BLaER1 treated with 17β-estradiol and CSF1 and Interleukin-3, amounts not matched to agents 10 nM and 100 nM (cell line): ENCODE results near the gene MPO.

Source experiments
- H3K27ac ChIP-seq, 11 experiments: shearing (Covaris generic); formaldehyde crosslinking; 2 replicates each; pipeline ENCODE4 v1.8.1; 2022
- H3K27me3 ChIP-seq, 11 experiments: shearing (Covaris generic); formaldehyde crosslinking; 2 replicates each; pipeline ENCODE4 v1.8.1; 2022
- H3K36me3 ChIP-seq, 11 experiments: shearing (Covaris generic); formaldehyde crosslinking; 2 replicates each; pipeline ENCODE4 v1.8.1; 2022
- H3K4me1 ChIP-seq, 10 experiments: shearing (Covaris generic); formaldehyde crosslinking; 2 replicates each; pipeline ENCODE4 v1.8.1; 2022
- H3K4me2 ChIP-seq, 11 experiments: shearing (Covaris generic); formaldehyde crosslinking; 2 replicates each; pipeline ENCODE4 v1.8.1; 2022
- H3K4me3 ChIP-seq, 10 experiments: shearing (Covaris generic); formaldehyde crosslinking; 2 replicates each; pipeline ENCODE4 v1.8.1; 2022
- H3K9ac ChIP-seq, 11 experiments: shearing (Covaris generic); formaldehyde crosslinking; 2 replicates each; pipeline ENCODE4 v1.8.1; 2022
- H3K9me3 ChIP-seq, 11 experiments: shearing (Covaris generic); formaldehyde crosslinking; replicated peaks in 1 of 11; 2 replicates each; pipeline ENCODE4 v1.8.1; 2022
- H4K20me1 ChIP-seq, 11 experiments: shearing (Covaris generic); formaldehyde crosslinking; 2 replicates each; pipeline ENCODE4 v1.8.1; 2022
- Cebpa-rat ChIP-seq, 11 experiments: shearing (Covaris generic); IDR thresholded peaks; 2 replicates each; pipeline ENCODE4 v1.8.1; 2022

The MPO gene

GRCh38 chr17:58322581-58323185 is 41.9 kb upstream of the MPO start:
- Histone ChIP-seq H3K36me3 (peaks cover 0 to 59% (median 30%) of the 10 kb centered on the region in 11 experiments; a peak in 17 of 22 replicates), H4K20me1 (peaks cover 5 to 69% (median 25%) of the 10 kb centered on the region in 11 experiments; a peak in 20 of 22 replicates), H3K9ac (peak overlapping the region in 1 of 11 experiments; percentile 99; a peak in 1 of 22 replicates), H3K4me1 (peaks cover 42 to 79% (median 72%) of the 10 kb centered on the region in 10 experiments), H3K4me2 (peak overlapping the region in 6 of 11 experiments; percentile 97 to 100 (median 99); a peak in 7 of 22 replicates), H3K27ac (peak overlapping the region in 2 of 11 experiments; percentile 5 to 32; a peak in 1 of 22 replicates), H3K9me3 (no peaks in the 10 kb centered on the region), H3K4me3 (no peak overlapping the region), H3K27me3 (peaks cover 0 to 23% (median 11%) of the 10 kb centered on the region in 11 experiments; a peak in 10 of 22 replicates)
- no peak for TF ChIP-seq Cebpa-rat (IDR thresholded peaks at IDR 0.05)

- Histone ChIP-seq H3K27me3 (peaks cover 0 to 23% (median 11%) of the 10 kb centered on the region in 11 experiments; a peak in 10 of 22 replicates), H3K4me1 (peaks cover 40 to 79% (median 72%) of the 10 kb centered on the region in 10 experiments), H3K4me3 (no peak overlapping the region), H3K27ac (no peak overlapping the region; a peak in 1 of 22 replicates), H3K9ac (peak overlapping the region in 1 of 11 experiments; percentile 7; a peak in 1 of 22 replicates), H4K20me1 (peaks cover 0 to 60% (median 23%) of the 10 kb centered on the region in 11 experiments; a peak in 16 of 22 replicates), H3K9me3 (no peaks in the 10 kb centered on the region), H3K4me2 (peak overlapping the region in 6 of 11 experiments; percentile 5 to 100 (median 60); a peak in 4 of 22 replicates), H3K36me3 (peaks cover 0 to 62% (median 30%) of the 10 kb centered on the region in 11 experiments; a peak in 17 of 22 replicates)
- TF ChIP-seq Cebpa-rat (IDR thresholded peaks at IDR 0.05): no peak
Measured at GRCh38 chr17:58321571-58322525, 41.1 kb upstream of the MPO start.

GRCh38 chr17:58320570-58321323 is 40.0 kb upstream of the MPO start:
- peaks cover 0 to 73% (median 38%) of the 10 kb centered on the region in 11 experiments; a peak in 18 of 22 replicates for H3K36me3 ChIP-seq
- H4K20me1 ChIP-seq: peaks cover 0 to 49% (median 12%) of the 10 kb centered on the region in 11 experiments; a peak in 15 of 22 replicates
- no peak overlapping the region; a peak in 1 of 22 replicates for H3K9ac ChIP-seq
- peaks cover 30 to 78% (median 70%) of the 10 kb centered on the region in 10 experiments for H3K4me1 ChIP-seq
- no peaks in the 10 kb centered on the region for H3K9me3 ChIP-seq
- H3K27ac ChIP-seq: no peak overlapping the region
- peak overlapping the region in 2 of 11 experiments; percentile 5 to 24; a peak in 1 of 22 replicates for H3K4me2 ChIP-seq
- H3K27me3 ChIP-seq: peaks cover 0 to 20% (median 11%) of the 10 kb centered on the region in 11 experiments; a peak in 10 of 22 replicates
- no peak overlapping the region for H3K4me3 ChIP-seq
- TF ChIP-seq Cebpa-rat (IDR thresholded peaks at IDR 0.05): no peak

- H3K9ac ChIP-seq: no peak overlapping the region
- no peak overlapping the region for H3K4me3 ChIP-seq
- no peak overlapping the region for H3K4me2 ChIP-seq
- peaks cover 0 to 15% (median 10%) of the 10 kb centered on the region in 11 experiments; a peak in 10 of 22 replicates for H3K27me3 ChIP-seq
- TF ChIP-seq Cebpa-rat (IDR thresholded peaks at IDR 0.05): no peak
- peaks cover 24 to 78% (median 66%) of the 10 kb centered on the region in 10 experiments for H3K4me1 ChIP-seq
- peaks cover 0 to 43% (median 6%) of the 10 kb centered on the region in 11 experiments; a peak in 14 of 22 replicates for H4K20me1 ChIP-seq
- no peak overlapping the region for H3K27ac ChIP-seq
- H3K36me3 ChIP-seq: peaks cover 0 to 78% (median 43%) of the 10 kb centered on the region in 11 experiments; a peak in 18 of 22 replicates
- H3K9me3 ChIP-seq: no peaks in the 10 kb centered on the region
Measured at GRCh38 chr17:58320163-58320558, 39.4 kb upstream of the MPO start.

GRCh38 chr17:58319173-58320162 is 38.7 kb upstream of the MPO start:
- Histone ChIP-seq H3K4me3 (no peak overlapping the region), H3K27me3 (peaks cover 0 to 8% (median 3%) of the 10 kb centered on the region in 11 experiments; a peak in 9 of 22 replicates), H3K27ac (peak overlapping the region in 7 of 11 experiments; percentile 14 to 73 (median 59); a peak in 10 of 22 replicates), H3K4me2 (peak overlapping the region in 2 of 11 experiments; percentile 55 to 74; a peak in 2 of 22 replicates), H3K36me3 (peaks cover 0 to 85% (median 49%) of the 10 kb centered on the region in 11 experiments; a peak in 18 of 22 replicates), H3K4me1 (peaks cover 17 to 78% (median 64%) of the 10 kb centered on the region in 10 experiments; a peak in 19 of 20 replicates), H3K9me3 (no peaks in the 10 kb centered on the region), H4K20me1 (peaks cover 0 to 37% (median 0%) of the 10 kb centered on the region in 11 experiments; a peak in 7 of 22 replicates), H3K9ac (peak overlapping the region in 4 of 11 experiments; percentile 21 to 63 (median 45); a peak in 2 of 22 replicates)
- no peak for TF ChIP-seq Cebpa-rat (IDR thresholded peaks at IDR 0.05)

GRCh38 chr17:58318627-58319172 is 38.0 kb upstream of the MPO start:
- TF ChIP-seq Cebpa-rat (IDR thresholded peaks at IDR 0.05): no peak
- Histone ChIP-seq H3K4me1 (peaks cover 9 to 78% (median 64%) of the 10 kb centered on the region in 10 experiments; a peak in 19 of 20 replicates), H3K9ac (peak overlapping the region in 8 of 11 experiments; percentile 21 to 63 (median 40); a peak in 7 of 22 replicates), H3K36me3 (peaks cover 0 to 92% (median 51%) of the 10 kb centered on the region in 11 experiments; a peak in 18 of 22 replicates), H3K27ac (peak overlapping the region in 6 of 11 experiments; percentile 51 to 73 (median 62); a peak in 12 of 22 replicates), H3K4me2 (peak overlapping the region in 4 of 11 experiments; percentile 55 to 74 (median 58); a peak in 5 of 22 replicates), H4K20me1 (peaks cover 0 to 29% (median 0%) of the 10 kb centered on the region in 11 experiments; a peak in 4 of 22 replicates), H3K27me3 (0 out of 22 replicates have a peak, but pooled peaks cover 0 to under 1% (median 0%) of the 10 kb centered on the region in 11 experiments), H3K9me3 (no peaks in the 10 kb centered on the region), H3K4me3 (no peak overlapping the region)
